T-helper 17 cell (primary cell): ENCODE results near the gene GJA10. TPM values are rescaled to one million over a fixed set of nuclear protein-coding genes. Genes with fewer than 3 reads are reported as not detected.
"Not testable (repeated sequence)": the region's sequence is repeated elsewhere in the genome, so short reads cannot be mapped to it uniquely, and the experiment has no call there.

Source experiments
- ATAC-seq: fragments of 150-1000 bp; cut with Tn5 transposase; 2 replicates; pipeline ENCODE4 v1.10.0; 2021; ENCODE audit warnings: mild to moderate bottlenecking, moderate library complexity
- DNase-seq, 3 donors: peaks; one replicate each; pipeline versions ENCODE4 v3.0.0 to v3.0.0-alpha.2; 2020 to 2021
- H3K9me3 ChIP-seq: one replicate; pipeline ENCODE4 v1.7.0; 2013; ENCODE audit warnings: low read length, mild to moderate bottlenecking; ENCODE audit not compliant: control insufficient read depth, poor library complexity, severe bottlenecking
- H3K27ac Mint-ChIP-seq: one replicate; pipeline ENCODE4 v1.8.0; 2022; ENCODE audit warnings: mild to moderate bottlenecking, moderate library complexity, mixed read lengths
- H3K27me3 Mint-ChIP-seq: one replicate; pipeline ENCODE4 v1.8.0; 2022; ENCODE audit warnings: mixed read lengths
- H3K36me3 Mint-ChIP-seq: one replicate; pipeline ENCODE4 v1.8.0; 2022; ENCODE audit warnings: low read depth, mixed read lengths
- H3K4me1 Mint-ChIP-seq: one replicate; pipeline ENCODE4 v1.8.0; 2022; ENCODE audit warnings: mild to moderate bottlenecking, mixed read lengths
- H3K4me3 Mint-ChIP-seq: one replicate; pipeline ENCODE4 v1.8.0; 2022; ENCODE audit warnings: mild to moderate bottlenecking, moderate library complexity, mixed read lengths
- total RNA-seq, 4 donors: library from RNA in 2 of 4; stranded (reverse) in 2 of 4; gene quantifications; one replicate each; pipeline ENCODE4 v1.2.3 and lab custom pipeline; 2022 to 2026

The GJA10 gene
- total RNA-seq, 2 donors from 2014 or later = not detected

DNA sequence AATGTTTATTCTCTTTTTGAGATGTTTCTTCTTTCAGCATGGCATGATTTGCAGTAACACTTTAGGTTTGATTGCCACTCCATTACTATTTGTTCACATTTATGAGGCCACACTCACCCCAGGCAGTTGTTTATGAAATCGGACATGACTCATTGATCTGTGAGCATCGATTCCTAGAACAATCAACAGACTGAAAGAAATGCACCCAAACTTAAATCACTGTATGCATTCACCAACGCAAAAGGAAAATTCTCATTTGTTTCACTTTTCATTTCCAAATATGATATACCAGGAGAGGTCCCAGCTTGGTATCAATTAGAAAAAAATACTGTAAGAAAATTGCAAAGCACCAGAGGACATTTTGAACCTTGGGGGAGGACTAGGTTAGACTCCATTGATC is 5.4 kb upstream of the GJA10 start:
- H3K36me3 Mint-ChIP-seq = peaks cover 3% of the 10 kb centered on the region
- peaks cover 35% of the 10 kb centered on the region for H3K27me3 Mint-ChIP-seq
- H3K4me1 Mint-ChIP-seq = peaks cover 8% of the 10 kb centered on the region
- H3K27ac Mint-ChIP-seq = no peak overlapping the region
- no peaks in the 10 kb centered on the region for H3K9me3 ChIP-seq
- no peak overlapping the region for H3K4me3 Mint-ChIP-seq
- DNase-seq = no peak
- ATAC-seq = no peak

DNA sequence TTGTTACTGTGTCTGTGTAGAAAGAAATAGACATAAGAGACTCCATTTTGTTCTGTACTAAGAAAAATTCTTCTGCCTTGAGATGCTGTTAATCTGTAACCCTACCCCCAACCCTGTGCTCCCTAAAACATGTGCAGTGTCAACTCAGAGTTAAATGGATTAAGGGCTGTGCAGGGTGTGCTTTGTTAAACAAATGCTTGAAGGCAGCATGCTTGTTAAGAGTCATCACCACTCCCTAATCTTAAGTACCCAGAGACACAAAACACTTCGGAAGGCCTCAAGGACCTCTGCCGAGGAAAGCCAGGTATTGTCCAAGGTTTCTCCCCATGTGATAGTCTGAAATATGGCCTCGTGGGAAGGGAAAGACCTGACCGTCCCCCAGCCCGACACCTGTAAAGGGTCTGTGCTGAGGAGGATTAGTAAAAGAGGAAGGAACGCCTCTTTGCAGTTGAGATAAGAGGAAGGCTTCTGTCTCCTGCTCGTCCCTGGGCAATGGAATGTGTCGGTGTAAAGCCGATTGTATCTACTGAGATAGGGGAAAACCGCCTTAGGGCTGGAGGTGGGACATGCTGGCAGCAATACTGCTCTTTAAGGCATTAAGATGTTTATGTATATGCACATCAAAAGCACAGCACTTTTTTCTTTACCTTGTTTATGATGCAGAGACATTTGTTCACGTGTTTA is 3.3 kb upstream of the GJA10 start:
- not testable (repeated sequence) for H3K4me3 Mint-ChIP-seq, H3K36me3 Mint-ChIP-seq, H3K9me3 ChIP-seq, H3K4me1 Mint-ChIP-seq, H3K27ac Mint-ChIP-seq, DNase-seq, ATAC-seq
- H3K27me3 Mint-ChIP-seq = peaks cover 53% of the 10 kb centered on the region

DNA sequence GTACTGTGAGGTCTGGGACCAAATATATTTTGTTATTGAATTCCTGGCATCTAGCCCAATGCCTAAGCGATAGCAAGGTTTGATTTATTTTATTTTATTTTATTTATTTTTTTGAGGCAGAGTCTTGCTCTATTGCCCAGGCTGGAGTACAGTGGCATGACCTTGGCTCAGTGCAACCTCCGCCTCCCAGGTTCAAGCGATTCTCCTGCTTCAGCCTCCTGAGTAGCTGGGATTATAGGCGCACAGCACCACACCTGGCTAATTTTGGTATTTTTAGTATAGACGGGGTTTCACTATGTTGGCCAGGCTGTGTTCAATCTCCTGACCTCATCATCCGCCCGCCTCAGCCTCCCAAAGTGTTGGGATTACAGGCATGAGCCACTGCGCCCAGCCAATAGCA is 1.7 kb upstream of the GJA10 start:
- not testable (repeated sequence) for ATAC-seq, H3K27ac Mint-ChIP-seq, H3K4me3 Mint-ChIP-seq, H3K9me3 ChIP-seq, DNase-seq, H3K4me1 Mint-ChIP-seq, H3K36me3 Mint-ChIP-seq
- H3K27me3 Mint-ChIP-seq = peaks cover 64% of the 10 kb centered on the region

DNA sequence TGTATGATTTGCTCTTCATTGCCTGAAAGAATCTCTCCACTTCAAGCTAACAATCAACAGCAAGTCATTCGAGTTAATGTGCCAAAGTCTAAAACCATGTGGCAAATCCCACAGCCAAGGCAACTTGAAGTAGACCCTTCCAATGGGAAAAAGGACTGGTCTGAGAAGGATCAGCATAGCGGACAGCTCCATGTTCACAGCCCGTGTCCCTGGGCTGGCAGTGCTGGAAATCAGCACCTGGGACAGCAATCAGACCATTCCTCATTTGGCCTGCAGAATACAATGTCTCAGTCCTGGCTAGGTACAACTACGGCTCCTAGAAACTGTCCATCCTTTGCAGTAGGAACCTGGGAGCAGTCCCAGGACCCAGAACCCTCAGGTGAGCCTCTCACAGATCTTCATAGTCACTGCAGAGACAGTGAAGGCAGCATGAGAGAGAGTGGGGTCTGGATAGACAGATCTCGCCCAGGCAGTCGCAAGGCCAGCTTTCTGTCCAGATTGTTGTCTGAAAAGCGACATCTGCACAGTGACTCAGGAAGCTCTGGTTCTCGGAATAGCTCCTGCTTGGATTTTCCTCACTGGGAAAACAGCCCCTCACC is 1.1 kb downstream of the GJA10 start:
- Mint-ChIP-seq H3K36me3 (peaks cover 5% of the 10 kb centered on the region), H3K27ac (no peak overlapping the region), H3K4me1 (peaks cover 6% of the 10 kb centered on the region), H3K4me3 (no peak overlapping the region), H3K27me3 (peaks cover 72% of the 10 kb centered on the region)
- no peaks in the 10 kb centered on the region for H3K9me3 ChIP-seq
- no peak for DNase-seq
- no peak for ATAC-seq

DNA sequence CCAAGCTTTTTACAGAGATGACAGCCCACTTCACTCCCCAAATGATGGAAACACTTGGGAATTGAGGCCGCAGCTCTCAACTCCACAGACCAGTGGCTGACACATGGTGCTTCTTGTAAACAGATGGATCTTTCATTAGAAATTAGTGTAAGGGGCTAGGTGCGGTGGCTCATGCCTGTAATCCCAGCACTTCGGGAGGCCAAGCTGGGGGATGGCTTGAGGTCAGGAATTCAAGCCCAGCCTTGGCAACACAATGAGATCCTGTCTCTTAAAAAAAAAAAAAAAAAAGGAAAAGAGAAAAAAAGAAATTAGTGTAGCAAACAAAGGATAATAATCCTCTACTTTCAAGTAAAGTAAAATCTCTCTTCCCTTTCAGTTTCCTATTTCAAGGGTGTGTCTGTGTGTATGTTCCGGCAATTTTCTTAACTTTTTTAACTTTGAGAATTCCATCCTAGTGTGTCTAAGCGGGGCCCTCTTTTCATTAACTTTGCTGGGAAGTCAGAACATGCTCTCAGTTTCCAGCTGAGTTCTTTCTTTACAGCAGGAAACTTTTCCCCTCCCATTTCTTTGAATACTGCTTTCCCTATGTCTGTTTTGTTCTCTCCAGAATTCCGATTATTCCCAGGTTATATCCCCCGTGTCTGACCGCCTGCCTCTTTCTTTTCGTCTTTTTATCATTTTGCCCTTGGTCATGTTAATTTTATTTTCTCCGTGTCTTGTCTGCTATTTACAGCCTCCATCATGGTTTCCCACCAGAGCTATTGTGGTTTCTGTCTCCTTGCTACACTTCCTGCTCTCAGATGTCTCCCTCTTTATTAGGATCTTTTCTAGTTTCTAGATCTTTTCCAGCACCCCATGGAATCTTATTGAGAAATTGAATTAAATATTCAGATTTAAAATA is 16.0 kb downstream of the GJA10 start:
- not testable (repeated sequence) for H3K4me3 Mint-ChIP-seq

DNA sequence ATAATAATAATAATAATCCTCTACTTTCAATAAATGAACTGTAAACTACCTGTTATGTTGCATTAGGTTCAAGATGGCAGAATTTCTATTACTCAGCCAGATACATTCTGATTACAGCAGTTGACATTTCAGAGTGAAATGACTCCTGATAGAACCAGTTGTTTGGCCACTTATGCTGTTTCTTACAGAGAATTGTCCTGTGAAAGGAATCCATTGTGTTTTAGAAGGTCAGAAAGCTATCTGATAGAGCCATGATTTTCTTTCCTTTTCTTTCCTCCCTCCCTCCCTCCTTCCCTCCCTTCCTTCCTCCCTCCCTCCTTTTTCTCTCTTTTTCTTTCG is 16.6 kb downstream of the GJA10 start:
- Mint-ChIP-seq H3K27ac (no peak overlapping the region), H3K4me1 (no peaks in the 10 kb centered on the region), H3K4me3 (no peak overlapping the region), H3K27me3 (peaks cover 5% of the 10 kb centered on the region), H3K36me3 (no peaks in the 10 kb centered on the region)
- DNase-seq = no peak
- ATAC-seq = no peak
- H3K9me3 ChIP-seq = no peaks in the 10 kb centered on the region

More for the DNA sequence above, 16.0 kb downstream of the GJA10 start:
- H3K4me1 Mint-ChIP-seq, H3K36me3 Mint-ChIP-seq, H3K27me3 Mint-ChIP-seq, DNase-seq, ATAC-seq, H3K27ac Mint-ChIP-seq, H3K9me3 ChIP-seq: not testable (repeated sequence)

DNA sequence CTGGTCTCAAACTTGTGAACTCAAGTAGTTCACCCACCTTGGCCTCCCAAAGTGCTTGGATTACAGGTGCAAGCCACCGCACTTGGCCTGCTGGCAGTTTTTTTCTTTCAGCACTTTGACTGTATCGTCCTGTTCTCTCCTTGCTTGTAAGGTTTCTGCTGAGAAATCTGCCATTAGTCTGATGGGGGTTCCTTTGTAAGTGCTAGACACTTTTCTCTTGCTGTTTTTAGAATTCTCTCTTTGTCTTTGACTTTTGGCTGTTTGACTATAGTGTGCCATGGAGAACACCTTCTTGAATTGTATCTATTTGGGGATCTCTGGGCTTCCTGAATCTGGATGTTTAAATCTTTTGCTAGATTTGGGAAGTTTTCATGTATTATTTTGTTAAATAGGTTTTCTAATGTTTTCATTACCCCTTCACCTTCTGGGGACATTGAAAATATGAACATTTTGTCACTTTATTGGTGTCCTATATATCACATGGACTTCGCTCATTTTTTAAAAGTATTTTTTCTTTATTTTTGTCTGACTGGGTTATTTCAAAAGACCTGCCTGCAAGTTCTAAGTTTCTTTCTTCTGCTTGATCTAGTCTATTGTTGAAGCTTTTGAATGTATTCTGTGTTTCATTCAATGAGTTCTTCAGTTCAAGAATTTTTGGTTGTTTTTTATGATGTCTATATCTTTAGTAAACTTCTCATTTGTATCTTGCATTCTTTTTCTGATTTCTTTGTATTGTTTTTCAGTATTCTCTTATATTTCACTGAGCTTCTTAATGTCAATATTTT is 22.1 kb downstream of the GJA10 start:
- no peak for DNase-seq
- no peak for ATAC-seq
- H3K27ac Mint-ChIP-seq = no peak overlapping the region
- peaks cover 3% of the 10 kb centered on the region for H3K36me3 Mint-ChIP-seq
- H3K4me3 Mint-ChIP-seq = no peak overlapping the region
- no peaks in the 10 kb centered on the region for H3K4me1 Mint-ChIP-seq
- H3K9me3 ChIP-seq = no peaks in the 10 kb centered on the region
- H3K27me3 Mint-ChIP-seq = peaks cover 5% of the 10 kb centered on the region

DNA sequence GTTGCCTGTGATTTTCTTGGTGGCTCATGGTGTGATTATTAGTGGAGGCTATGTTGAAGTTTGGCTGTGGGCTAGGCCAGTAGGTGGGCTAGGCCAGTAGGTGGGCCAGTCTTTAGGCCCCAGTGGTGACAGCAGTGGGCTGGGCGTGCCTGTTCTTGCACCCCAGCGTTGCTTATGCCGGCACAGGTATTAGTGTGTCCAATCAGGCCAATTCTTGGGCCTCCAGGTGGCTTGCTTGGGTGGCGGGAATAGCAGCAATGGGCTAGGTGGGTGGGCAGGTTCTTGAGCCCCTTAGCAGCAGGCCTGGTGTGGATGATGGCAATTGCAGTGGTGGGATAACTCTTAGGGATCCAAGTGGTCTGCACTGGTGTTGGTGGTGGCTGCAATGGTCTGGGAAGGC is 22.9 kb downstream of the GJA10 start:
- Mint-ChIP-seq H3K36me3 (peaks cover 3% of the 10 kb centered on the region), H3K4me3 (no peak overlapping the region), H3K4me1 (no peaks in the 10 kb centered on the region), H3K27me3 (peaks cover 6% of the 10 kb centered on the region), H3K27ac (no peak overlapping the region)
- DNase-seq = no peak
- no peaks in the 10 kb centered on the region for H3K9me3 ChIP-seq
- no peak for ATAC-seq

DNA sequence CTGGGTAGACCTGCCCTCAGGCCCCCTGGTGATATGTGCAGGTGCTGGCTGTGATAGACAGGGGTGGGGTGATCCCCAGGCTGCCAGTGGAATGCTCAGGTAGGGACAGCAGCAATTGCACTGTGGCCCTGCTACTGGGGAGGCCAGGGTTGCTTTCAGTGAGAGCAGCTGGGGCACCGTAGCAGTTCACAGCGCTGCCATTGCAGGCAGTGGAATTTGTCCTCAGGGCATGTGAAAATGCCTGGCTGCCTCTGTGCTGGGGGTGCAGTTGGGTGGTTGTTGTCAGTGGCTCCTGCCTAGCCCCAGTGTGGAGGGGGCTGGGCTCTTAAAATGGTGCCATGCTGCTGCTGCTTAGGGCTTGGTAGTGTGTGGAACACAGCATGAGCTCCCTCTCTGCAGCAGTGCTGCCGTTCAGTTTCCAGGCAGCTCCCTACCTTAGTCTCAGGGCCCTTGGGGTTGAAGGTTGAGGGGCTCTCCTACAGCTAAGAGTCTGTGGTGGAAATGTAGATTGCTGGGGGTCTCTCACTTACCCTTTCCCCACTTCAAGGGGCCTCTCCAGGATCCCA is 23.6 kb downstream of the GJA10 start:
- ATAC-seq (no peak), DNase-seq (no peak)
- Mint-ChIP-seq H3K4me1 (no peaks in the 10 kb centered on the region), H3K27ac (no peak overlapping the region), H3K27me3 (peaks cover 12% of the 10 kb centered on the region), H3K4me3 (no peak overlapping the region), H3K36me3 (peaks cover 3% of the 10 kb centered on the region)
- H3K9me3 ChIP-seq = no peaks in the 10 kb centered on the region

DNA sequence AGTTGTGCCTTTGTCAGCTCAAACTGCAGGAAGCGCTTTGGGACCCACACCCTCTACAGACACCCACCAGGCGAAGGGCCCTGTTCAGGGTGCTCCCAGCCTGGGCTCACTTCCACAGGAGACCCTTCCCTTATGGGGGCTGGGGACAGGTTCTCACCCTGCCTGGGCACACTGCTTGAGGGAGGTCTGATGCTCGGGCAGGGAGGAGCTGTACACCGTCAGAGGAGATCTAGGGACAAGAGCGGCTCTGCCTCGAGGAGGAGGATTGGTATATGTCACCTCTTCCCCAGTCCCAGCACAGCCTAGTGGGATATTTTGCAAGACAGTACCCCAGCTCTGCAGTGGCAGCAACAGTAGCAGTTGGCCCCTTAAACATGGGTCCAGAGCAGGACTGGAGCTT is 26.9 kb downstream of the GJA10 start:
- no peak for DNase-seq
- H3K27me3 Mint-ChIP-seq = peaks cover 13% of the 10 kb centered on the region
- H3K27ac Mint-ChIP-seq = no peak overlapping the region
- H3K4me3 Mint-ChIP-seq = no peak overlapping the region
- ATAC-seq = no peak
- H3K4me1 Mint-ChIP-seq = peaks cover 2% of the 10 kb centered on the region
- peaks cover 3% of the 10 kb centered on the region for H3K36me3 Mint-ChIP-seq
- H3K9me3 ChIP-seq = no peaks in the 10 kb centered on the region

DNA sequence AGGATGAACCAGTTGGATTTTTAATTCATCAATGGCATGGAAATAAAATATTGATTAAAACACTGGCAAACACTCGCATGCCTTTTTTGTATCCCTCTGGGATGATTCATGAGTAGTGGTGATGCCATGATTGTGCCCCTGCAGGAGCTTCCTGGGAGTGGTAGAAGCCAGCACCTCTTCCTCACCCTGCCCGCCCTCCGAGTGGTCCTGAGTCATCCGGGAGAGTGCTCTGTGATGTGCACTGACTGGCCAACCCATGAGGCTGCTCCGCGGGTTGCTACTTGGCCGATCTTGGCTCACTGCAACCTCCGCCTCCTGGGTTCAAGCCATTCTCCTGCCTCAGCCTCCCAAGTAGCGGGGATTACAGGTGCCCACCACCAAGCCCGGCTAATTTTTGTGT is 27.4 kb downstream of the GJA10 start:
- ATAC-seq (no peak), DNase-seq (no peak)
- H3K36me3 Mint-ChIP-seq = peaks cover 3% of the 10 kb centered on the region
- H3K27ac Mint-ChIP-seq = no peak overlapping the region
- no peak overlapping the region for H3K4me3 Mint-ChIP-seq
- H3K27me3 Mint-ChIP-seq = peaks cover 13% of the 10 kb centered on the region
- H3K4me1 Mint-ChIP-seq = peaks cover 3% of the 10 kb centered on the region
- no peaks in the 10 kb centered on the region for H3K9me3 ChIP-seq

DNA sequence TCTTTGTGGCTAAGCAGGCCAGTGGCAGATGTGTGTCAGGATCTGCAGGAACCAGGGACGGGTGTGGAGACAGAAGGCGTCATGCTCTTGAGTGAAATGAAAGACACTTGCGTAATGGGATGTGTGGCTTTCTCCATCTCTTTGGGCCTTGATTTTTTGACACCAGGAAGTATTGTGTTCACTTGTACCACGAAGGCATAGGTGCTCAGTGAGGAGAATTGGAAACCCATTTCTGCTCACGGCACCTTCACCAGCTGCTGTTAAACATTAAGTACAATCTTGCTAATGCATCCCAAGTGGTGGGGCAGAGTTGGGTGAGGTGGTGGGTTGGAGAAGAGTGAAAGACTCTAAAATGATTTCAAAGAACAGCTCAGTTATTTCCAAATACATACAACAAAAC is 30.0 kb downstream of the GJA10 start:
- Mint-ChIP-seq H3K27ac (no peak overlapping the region), H3K27me3 (peaks cover 13% of the 10 kb centered on the region), H3K36me3 (peaks cover under 1% of the 10 kb centered on the region), H3K4me3 (no peak overlapping the region), H3K4me1 (peaks cover 12% of the 10 kb centered on the region)
- ATAC-seq (no peak), DNase-seq (no peak)
- no peaks in the 10 kb centered on the region for H3K9me3 ChIP-seq

DNA sequence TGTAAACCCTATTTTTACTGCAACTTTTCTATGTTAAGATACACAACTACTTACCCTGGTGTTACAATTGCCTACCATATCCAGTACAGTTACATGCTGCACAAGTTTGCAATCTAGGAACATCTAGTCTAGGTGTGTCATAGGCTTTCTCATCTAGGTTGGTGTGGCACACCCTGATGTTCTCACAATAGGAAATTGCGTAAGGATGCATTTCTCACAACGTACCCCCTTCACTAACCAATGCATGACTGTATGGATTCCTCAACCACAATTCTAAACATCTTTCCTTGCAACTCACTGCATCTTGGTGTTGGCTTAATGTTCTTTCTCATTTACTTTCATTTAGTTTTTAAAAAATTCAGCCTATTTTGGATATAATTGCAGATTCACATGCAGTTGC is 31.6 kb downstream of the GJA10 start:
- ATAC-seq (no peak), DNase-seq (no peak)
- H3K4me1 Mint-ChIP-seq = peaks cover 18% of the 10 kb centered on the region
- peaks cover 12% of the 10 kb centered on the region for H3K27me3 Mint-ChIP-seq
- peaks cover 4% of the 10 kb centered on the region for H3K36me3 Mint-ChIP-seq
- no peaks in the 10 kb centered on the region for H3K9me3 ChIP-seq
- H3K27ac Mint-ChIP-seq = no peak overlapping the region
- no peak overlapping the region for H3K4me3 Mint-ChIP-seq
